GM06990 (cell line): ENCODE measurements around the gene AHRR.
"Not testable (repeated sequence)": the region's sequence is repeated elsewhere in the genome, so short reads cannot be mapped to it uniquely, and the experiment has no call there.

Experiments used
- DNase-seq: peaks from one replicate; pipeline ENCODE4 v3.0.0-alpha.2; 2011; ENCODE audit not compliant: insufficient read length; ENCODE audit errors: extremely low read depth
- H3K27me3 ChIP-seq: replicated peaks from 2 replicates; pipeline ENCODE4 v1.6.0; 2011; ENCODE audit warnings: low read length; ENCODE audit not compliant: control insufficient read depth, insufficient read depth
- H3K36me3 ChIP-seq: 2 replicates; pipeline ENCODE4 v1.5.1; 2011; ENCODE audit warnings: low read length; ENCODE audit not compliant: control insufficient read depth, insufficient read depth
- H3K4me3 ChIP-seq: replicated peaks from 2 replicates; pipeline ENCODE4 v1.5.1; 2011; ENCODE audit warnings: low read depth, mild to moderate bottlenecking, control low read depth, low read length
- CTCF ChIP-seq: IDR thresholded peaks from 2 replicates; pipeline ENCODE4 v1.5.1; 2011; ENCODE audit warnings: low read length, control low read depth, mild to moderate bottlenecking, inconsistent platforms; ENCODE audit not compliant: insufficient read depth, poor library complexity, severe bottlenecking

The AHRR gene

GRCh38 chr5:364497-364896, 43.0 kb downstream of the AHRR start:
- Histone ChIP-seq H3K36me3 (peaks cover 28% of the 10 kb centered on the region), H3K4me3 (no peak overlapping the region), H3K27me3 (no peaks in the 10 kb centered on the region)
- no peak for TF ChIP-seq CTCF
- DNase-seq: no peak

GRCh38 chr5:366541-367357, 45.2 kb downstream of the AHRR start:
- Histone ChIP-seq H3K4me3 (no peak overlapping the region), H3K36me3 (peaks cover 22% of the 10 kb centered on the region), H3K27me3 (no peaks in the 10 kb centered on the region)
- no peak for TF ChIP-seq CTCF
- no peak for DNase-seq

GRCh38 chr5:367358-368130, 46.0 kb downstream of the AHRR start:
- DNase-seq: no peak
- Histone ChIP-seq H3K27me3 (no peaks in the 10 kb centered on the region), H3K4me3 (no peak overlapping the region), H3K36me3 (peaks cover 20% of the 10 kb centered on the region)
- TF ChIP-seq CTCF: no peak

- Histone ChIP-seq H3K4me3 (no peak overlapping the region), H3K27me3 (no peaks in the 10 kb centered on the region), H3K36me3 (peaks cover 20% of the 10 kb centered on the region)
- DNase-seq: peak; percentile 78
- no peak for TF ChIP-seq CTCF
Measured at GRCh38 chr5:368183-369084, 46.9 kb downstream of the AHRR start.

- Histone ChIP-seq H3K27me3 (no peaks in the 10 kb centered on the region), H3K4me3 (no peak overlapping the region), H3K36me3 (peaks cover 18% of the 10 kb centered on the region)
- no peak for TF ChIP-seq CTCF
- peak; percentile 70 for DNase-seq
Measured at GRCh38 chr5:369151-369868, 47.8 kb downstream of the AHRR start.

GRCh38 chr5:369869-370236, 48.3 kb downstream of the AHRR start:
- peaks cover 18% of the 10 kb centered on the region for H3K36me3 ChIP-seq
- H3K27me3 ChIP-seq, H3K4me3 ChIP-seq, DNase-seq: not testable (repeated sequence)
